Hepatocyte (in vitro differentiated cells): ENCODE results near the gene C5AR1.

Experiments
- CTCF ChIP-seq: fragments of 200-600 bp; sonication (generic); IDR thresholded peaks from 2 replicates; pipeline ENCODE4 v1.5.1; 2016; ENCODE audit warnings: antibody characterized with exemption, mild to moderate bottlenecking; ENCODE audit not compliant: poor library complexity
- EZH2 ChIP-seq: fragments of 200-600 bp; sonication (generic); IDR thresholded peaks from 2 replicates; pipeline ENCODE4 v1.6.1; 2016; ENCODE audit warnings: antibody characterized with exemption, mild to moderate bottlenecking, borderline replicate concordance
- EZH2phosphoT487 ChIP-seq: fragments of 200-600 bp; sonication (generic); IDR thresholded peaks from one replicate; pipeline ENCODE4 v1.6.1; 2018; ENCODE audit warnings: antibody characterized with exemption, mild to moderate bottlenecking, low read depth, moderate library complexity; ENCODE audit not compliant: unreplicated experiment, severe bottlenecking

- TF ChIP-seq EZH2 = no peak
- peak; percentile 94 for TF ChIP-seq CTCF
- no peak for TF ChIP-seq EZH2phosphoT487
Observed at GRCh38 chr19:47305309-47305751, 4.3 kb upstream of the C5AR1 start.
